GM12891 (cell line): ENCODE measurements around the gene BIVM.

ENCODE experiments used
- PAX5 ChIP-seq: IDR thresholded peaks from 2 replicates; pipeline ENCODE4 v1.6.1; 2011; ENCODE audit warnings: low read length, moderate library complexity, mild to moderate bottlenecking; ENCODE audit not compliant: insufficient read depth, severe bottlenecking
- POLR2A ChIP-seq: IDR thresholded peaks from 2 replicates; pipeline ENCODE4 v1.6.1; 2011; ENCODE audit warnings: low read depth, low read length, control low read depth
- POLR2AphosphoS5 ChIP-seq: IDR thresholded peaks from 2 replicates; pipeline ENCODE4 v1.6.1; 2011; ENCODE audit warnings: low read depth, low read length, control low read depth
- POU2F2 ChIP-seq: IDR thresholded peaks from 2 replicates; pipeline ENCODE4 v1.6.1; 2011; ENCODE audit warnings: low read depth, mild to moderate bottlenecking, control low read depth, low read length, moderate library complexity
- SPI1 ChIP-seq: IDR thresholded peaks from 2 replicates; pipeline ENCODE4 v1.6.1; 2011; ENCODE audit warnings: low read depth, low read length, control low read depth
- TAF1 ChIP-seq: IDR thresholded peaks from 2 replicates; pipeline ENCODE4 v1.6.1; 2011; ENCODE audit warnings: low read depth, low read length, control low read depth

DNA sequence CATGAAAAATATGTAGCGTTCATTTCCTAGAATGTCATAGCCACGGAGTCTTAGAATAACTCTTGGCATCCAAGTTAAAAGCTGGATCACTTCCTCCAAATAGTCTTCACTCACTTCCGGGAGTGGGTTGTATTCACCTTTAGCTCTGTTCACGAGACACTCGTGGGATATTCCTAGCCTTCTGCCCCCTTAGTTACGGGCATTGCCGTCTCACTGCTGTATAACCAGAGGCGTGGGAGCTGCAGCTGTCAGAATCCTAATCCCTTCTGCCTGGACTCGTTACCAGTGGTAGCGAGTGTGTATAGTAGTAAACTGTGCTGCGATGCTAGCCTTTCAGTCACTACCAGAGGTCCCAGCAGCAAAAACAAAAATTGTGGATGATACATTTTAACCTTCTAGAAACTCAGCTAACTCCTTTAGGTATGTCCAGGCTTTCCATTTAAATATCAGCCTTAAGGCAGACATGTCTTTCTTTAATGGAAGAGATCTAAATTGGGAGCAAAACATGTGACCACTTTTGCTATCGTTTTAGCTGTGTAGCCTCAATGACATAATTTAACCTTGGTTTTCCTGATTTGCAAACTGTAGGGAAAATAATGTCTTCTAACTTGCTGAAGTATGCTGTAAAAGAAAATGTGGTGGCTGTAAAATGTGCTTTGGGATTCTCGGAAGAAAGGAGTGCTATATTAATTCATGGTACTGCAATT is 81.0 kb downstream of the BIVM start:
- TF ChIP-seq POLR2A (no peak), POLR2AphosphoS5 (no peak), TAF1 (no peak), SPI1 (no peak), PAX5 (no peak), POU2F2 (no peak)
